GM13976 (cell line): ENCODE measurements around the gene TLR7.

Experiments
- DNase-seq: peaks from one replicate; pipeline ENCODE4 v3.0.0; 2012; ENCODE audit warnings: low spot score
- in situ Hi-C: fragments of 300-500 bp; cut with MboI; formaldehyde crosslinking; loops from one replicate; pipeline ENCODE4 v1.12.0; 2022; ENCODE audit warnings: low sequenced_read_pairs, mixed read lengths, inconsistent platforms; ENCODE audit not compliant: unreplicated experiment
- TF ChIP-seq, protein P1 (sequence below): IDR thresholded peaks from 2 replicates; pipeline ENCODE4 v1.5.1; 2012; ENCODE audit warnings: borderline replicate concordance, mild to moderate bottlenecking; ENCODE audit not compliant: insufficient read depth; ENCODE audit errors: extremely low read depth, missing control alignments, control extremely low read depth

Gene TLR7

DNA sequence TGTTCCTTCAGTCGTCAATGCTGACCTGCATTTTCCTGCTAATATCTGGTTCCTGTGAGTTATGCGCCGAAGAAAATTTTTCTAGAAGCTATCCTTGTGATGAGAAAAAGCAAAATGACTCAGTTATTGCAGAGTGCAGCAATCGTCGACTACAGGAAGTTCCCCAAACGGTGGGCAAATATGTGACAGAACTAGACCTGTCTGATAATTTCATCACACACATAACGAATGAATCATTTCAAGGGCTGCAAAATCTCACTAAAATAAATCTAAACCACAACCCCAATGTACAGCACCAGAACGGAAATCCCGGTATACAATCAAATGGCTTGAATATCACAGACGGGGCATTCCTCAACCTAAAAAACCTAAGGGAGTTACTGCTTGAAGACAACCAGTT, 52.2 kb downstream of the TLR7 start:
- in situ Hi-C loops, result no loop called here
- TF ChIP-seq, protein P1, sequence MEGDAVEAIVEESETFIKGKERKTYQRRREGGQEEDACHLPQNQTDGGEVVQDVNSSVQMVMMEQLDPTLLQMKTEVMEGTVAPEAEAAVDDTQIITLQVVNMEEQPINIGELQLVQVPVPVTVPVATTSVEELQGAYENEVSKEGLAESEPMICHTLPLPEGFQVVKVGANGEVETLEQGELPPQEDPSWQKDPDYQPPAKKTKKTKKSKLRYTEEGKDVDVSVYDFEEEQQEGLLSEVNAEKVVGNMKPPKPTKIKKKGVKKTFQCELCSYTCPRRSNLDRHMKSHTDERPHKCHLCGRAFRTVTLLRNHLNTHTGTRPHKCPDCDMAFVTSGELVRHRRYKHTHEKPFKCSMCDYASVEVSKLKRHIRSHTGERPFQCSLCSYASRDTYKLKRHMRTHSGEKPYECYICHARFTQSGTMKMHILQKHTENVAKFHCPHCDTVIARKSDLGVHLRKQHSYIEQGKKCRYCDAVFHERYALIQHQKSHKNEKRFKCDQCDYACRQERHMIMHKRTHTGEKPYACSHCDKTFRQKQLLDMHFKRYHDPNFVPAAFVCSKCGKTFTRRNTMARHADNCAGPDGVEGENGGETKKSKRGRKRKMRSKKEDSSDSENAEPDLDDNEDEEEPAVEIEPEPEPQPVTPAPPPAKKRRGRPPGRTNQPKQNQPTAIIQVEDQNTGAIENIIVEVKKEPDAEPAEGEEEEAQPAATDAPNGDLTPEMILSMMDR, result no peak

DNA sequence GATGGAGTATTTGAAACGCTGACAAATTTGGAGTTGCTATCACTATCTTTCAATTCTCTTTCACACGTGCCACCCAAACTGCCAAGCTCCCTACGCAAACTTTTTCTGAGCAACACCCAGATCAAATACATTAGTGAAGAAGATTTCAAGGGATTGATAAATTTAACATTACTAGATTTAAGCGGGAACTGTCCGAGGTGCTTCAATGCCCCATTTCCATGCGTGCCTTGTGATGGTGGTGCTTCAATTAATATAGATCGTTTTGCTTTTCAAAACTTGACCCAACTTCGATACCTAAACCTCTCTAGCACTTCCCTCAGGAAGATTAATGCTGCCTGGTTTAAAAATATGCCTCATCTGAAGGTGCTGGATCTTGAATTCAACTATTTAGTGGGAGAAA, 52.7 kb downstream of the TLR7 start:
- TF ChIP-seq, protein P1, result no peak
- DNase-seq, result no peak
- in situ Hi-C loops, result no loop called here

More for the DNA sequence above, 52.2 kb downstream of the TLR7 start:
- no peak for DNase-seq

DNA sequence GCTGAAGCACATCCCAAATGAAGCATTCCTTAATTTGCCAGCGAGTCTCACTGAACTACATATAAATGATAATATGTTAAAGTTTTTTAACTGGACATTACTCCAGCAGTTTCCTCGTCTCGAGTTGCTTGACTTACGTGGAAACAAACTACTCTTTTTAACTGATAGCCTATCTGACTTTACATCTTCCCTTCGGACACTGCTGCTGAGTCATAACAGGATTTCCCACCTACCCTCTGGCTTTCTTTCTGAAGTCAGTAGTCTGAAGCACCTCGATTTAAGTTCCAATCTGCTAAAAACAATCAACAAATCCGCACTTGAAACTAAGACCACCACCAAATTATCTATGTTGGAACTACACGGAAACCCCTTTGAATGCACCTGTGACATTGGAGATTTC, 54.1 kb downstream of the TLR7 start:
- in situ Hi-C loops, result no loop called here
- no peak for DNase-seq
- TF ChIP-seq, protein P1, result no peak

DNA sequence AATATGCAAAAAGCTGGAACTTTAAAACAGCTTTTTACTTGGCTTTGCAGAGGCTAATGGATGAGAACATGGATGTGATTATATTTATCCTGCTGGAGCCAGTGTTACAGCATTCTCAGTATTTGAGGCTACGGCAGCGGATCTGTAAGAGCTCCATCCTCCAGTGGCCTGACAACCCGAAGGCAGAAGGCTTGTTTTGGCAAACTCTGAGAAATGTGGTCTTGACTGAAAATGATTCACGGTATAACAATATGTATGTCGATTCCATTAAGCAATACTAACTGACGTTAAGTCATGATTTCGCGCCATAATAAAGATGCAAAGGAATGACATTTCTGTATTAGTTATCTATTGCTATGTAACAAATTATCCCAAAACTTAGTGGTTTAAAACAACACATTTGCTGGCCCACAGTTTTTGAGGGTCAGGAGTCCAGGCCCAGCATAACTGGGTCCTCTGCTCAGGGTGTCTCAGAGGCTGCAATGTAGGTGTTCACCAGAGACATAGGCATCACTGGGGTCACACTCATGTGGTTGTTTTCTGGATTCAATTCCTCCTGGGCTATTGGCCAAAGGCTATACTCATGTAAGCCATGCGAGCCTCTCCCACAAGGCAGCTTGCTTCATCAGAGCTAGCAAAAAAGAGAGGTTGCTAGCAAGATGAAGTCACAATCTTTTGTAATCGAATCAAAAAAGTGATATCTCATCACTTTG, 55.2 kb downstream of the TLR7 start:
- in situ Hi-C loops, result no loop called here
- no peak for DNase-seq
- TF ChIP-seq, protein P1, result no peak

DNA sequence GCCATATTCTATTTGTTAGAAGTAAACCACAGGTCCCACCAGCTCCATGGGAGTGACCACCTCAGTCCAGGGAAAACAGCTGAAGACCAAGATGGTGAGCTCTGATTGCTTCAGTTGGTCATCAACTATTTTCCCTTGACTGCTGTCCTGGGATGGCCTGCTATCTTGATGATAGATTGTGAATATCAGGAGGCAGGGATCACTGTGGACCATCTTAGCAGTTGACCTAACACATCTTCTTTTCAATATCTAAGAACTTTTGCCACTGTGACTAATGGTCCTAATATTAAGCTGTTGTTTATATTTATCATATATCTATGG, 55.7 kb downstream of the TLR7 start:
- TF ChIP-seq, protein P1, result no peak
- DNase-seq, result no peak
- in situ Hi-C loops, result no loop called here

DNA sequence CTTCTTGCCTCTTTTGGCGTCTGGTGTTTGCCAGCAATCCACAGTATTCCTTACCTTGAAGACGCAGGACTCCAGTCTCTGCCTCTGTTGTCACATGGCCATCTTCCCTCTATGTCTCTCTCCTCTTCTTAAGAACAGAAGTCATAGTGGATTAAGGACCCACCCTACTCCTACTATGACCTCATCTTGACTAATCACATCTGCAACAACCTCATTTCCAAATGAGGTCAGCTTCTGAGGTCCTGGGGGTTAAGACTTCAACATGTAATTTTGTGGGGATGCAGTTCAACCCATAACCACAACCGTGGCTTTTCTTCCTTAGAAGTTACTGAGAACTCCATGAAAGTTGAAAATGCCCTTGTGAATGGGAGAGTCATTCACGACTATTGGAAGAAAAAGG, 62.8 kb downstream of the TLR7 start:
- DNase-seq, result no peak
- TF ChIP-seq, protein P1, result no peak
- in situ Hi-C loops, result no loop called here
